OCI-LY1 (cell line): ENCODE results near the gene HUS1.

ENCODE experiments used
- CTCF ChIP-seq: fragments of 200-600 bp; sonication (generic), shearing (Covaris generic); IDR thresholded peaks from 2 replicates; pipeline ENCODE4 v1.5.1; 2017; ENCODE audit warnings: mild to moderate bottlenecking, antibody characterized with exemption, low read length, moderate library complexity, mixed read lengths
- EZH2 ChIP-seq: fragments of 200-600 bp; sonication (generic), shearing (Covaris generic); IDR thresholded peaks from 2 replicates; pipeline ENCODE4 v1.8.0; 2017; ENCODE audit warnings: borderline replicate concordance, mixed run types, mild to moderate bottlenecking, antibody characterized with exemption, low read length, moderate library complexity, mixed read lengths

GRCh38 chr7:47968847-47969774, 10.3 kb downstream of the HUS1 start:
- TF ChIP-seq CTCF = peak; percentile 99
- no peak for TF ChIP-seq EZH2
